Spleen (tissue), 7 donors: ENCODE data around the gene IQGAP2.

Experiments used
- CTCF ChIP-seq, 11 experiments: fragments of 200-600 bp in 7 of 11; fragments of 450-650 bp in 4 of 11; sonication (generic) in 4 of 11; IDR thresholded peaks in 8 of 11; conservative IDR thresholded peaks in 3 of 11; 1 replicate in 7 of 11; 2 replicates in 4 of 11; pipeline versions ENCODE4 v1.4.0 to v1.8.0; 2016 to 2021; ENCODE audit warnings: antibody characterized with exemption in 11 of 11, inconsistent platforms in 4 of 11, mild to moderate bottlenecking in 1 of 11
- POLR2A ChIP-seq, 3 donors: fragments of 450-650 bp; IDR thresholded peaks; one replicate each; pipeline ENCODE4 v1.5.1; 2017; ENCODE audit warnings: antibody characterized with exemption in 3 of 3, mild to moderate bottlenecking in 1 of 3
- donor health status: DM: no; HTN: no; CAD: no; lungs with moderate emphysema.
- donor health status: DM: no; HTN: no; CAD: no.
- donor health status: DM: no; HTN: no; CAD: no.

GRCh38 chr5:76553251-76553650 lies 150.2 kb downstream of the IQGAP2 start:
- TF ChIP-seq POLR2A (IDR thresholded peaks at IDR 0.05), result no peak
- TF ChIP-seq CTCF (IDR thresholded peaks at IDR 0.05 in 8 of 11, conservative IDR thresholded peaks at IDR 0.05 in 3 of 11), result no peak
